Cardiac muscle cell (in vitro differentiated cells and primary cell): ENCODE measurements around the gene MNX1. TPM values are rescaled to one million over a fixed set of nuclear protein-coding genes. Genes with fewer than 3 reads are reported as not detected.

Experiments used
- DNase-seq, 2 donors: peaks; one replicate each; pipeline versions ENCODE4 v3.0.0 to v3.0.0-alpha.2; 2010 to 2017; ENCODE audit warnings: low read depth in 1 of 2, low spot score in 1 of 2
- H3K27ac ChIP-seq: fragments of 200-600 bp; sonication (generic); 2 replicates; pipeline ENCODE4 v1.5.1; 2016
- H3K27me3 ChIP-seq: fragments of 200-600 bp; sonication (generic); 2 replicates; pipeline ENCODE4 v1.6.0; 2016; ENCODE audit warnings: control low read depth
- H3K36me3 ChIP-seq: fragments of 200-600 bp; sonication (generic); 2 replicates; pipeline ENCODE4 v1.5.1; 2016; ENCODE audit warnings: control low read depth
- H3K4me1 ChIP-seq: fragments of 200-600 bp; sonication (generic); 2 replicates; pipeline ENCODE4 v1.8.1; 2017; ENCODE audit warnings: low read depth, mild to moderate bottlenecking, mixed run types
- H3K4me3 ChIP-seq: fragments of 200-600 bp; sonication (generic); 2 replicates; pipeline ENCODE4 v1.5.1; 2016; ENCODE audit warnings: mild to moderate bottlenecking
- H3K9me3 ChIP-seq: fragments of 200-600 bp; sonication (generic); 2 replicates; pipeline ENCODE4 v1.5.1; 2017; ENCODE audit warnings: low read depth, mild to moderate bottlenecking, control low read depth
- CTCF ChIP-seq: IDR thresholded peaks from 2 replicates; pipeline ENCODE4 v1.5.1; 2012; ENCODE audit warnings: low read depth, mild to moderate bottlenecking, low read length
- polyA plus RNA-seq: library from polyadenylated mRNA; unstranded; fragments of >200 nt; fragmentation: Nextera tagmentation; extraction: Ambion mirVana; gene quantifications from 2 replicates; pipeline ENCODE4 v1.2.1, GENCODE V29; 2016
- total RNA-seq: library from RNA; depleted of rRNA; stranded (reverse); fragments of >200 nt; gene quantifications from 2 replicates; pipeline ENCODE4 v1.2.3, GENCODE V29; 2016

The MNX1 gene
- total and polyA plus RNA-seq, 2 experiments from 2014 or later = 0.35 to 0.77 TPM

DNA sequence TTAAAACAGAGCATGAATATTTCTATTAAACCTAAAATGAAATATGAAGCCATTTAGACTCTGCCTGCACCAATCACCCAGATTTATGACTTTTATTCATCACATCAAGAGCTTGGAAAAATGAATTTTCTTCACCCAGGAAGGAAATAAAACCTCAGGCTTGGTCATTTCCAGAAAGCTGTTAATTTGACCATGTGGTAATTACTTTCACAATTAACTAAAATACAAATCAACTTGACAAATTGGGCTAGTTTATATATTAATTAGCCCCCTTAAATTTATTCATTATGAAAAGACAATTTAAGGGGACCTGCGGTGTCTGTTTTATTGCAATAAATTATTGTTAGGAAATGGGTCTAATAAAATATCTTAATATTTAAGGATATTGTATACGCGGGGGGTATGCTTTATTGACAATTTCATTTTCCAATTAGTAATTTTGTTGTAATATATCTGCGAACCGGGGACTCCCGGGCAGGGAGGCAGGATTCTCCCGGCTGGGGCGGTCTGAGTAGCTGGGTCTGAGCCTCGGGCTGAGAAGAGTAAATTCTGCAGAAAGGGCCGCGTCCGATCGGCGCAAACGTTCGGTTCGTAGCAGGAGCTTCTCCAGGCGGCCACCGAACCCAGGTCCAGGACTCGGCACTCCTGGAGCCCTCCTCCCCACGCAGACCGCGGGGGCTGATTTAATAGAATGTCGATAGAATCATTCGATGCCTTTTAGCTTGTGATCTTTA is 9.4 kb upstream of the MNX1 start:
- Histone ChIP-seq H3K36me3 (no peaks in the 10 kb centered on the region), H3K27me3 (peaks cover 100% of the 10 kb centered on the region), H3K4me1 (no peaks in the 10 kb centered on the region), H3K4me3 (no peak overlapping the region), H3K27ac (no peak overlapping the region), H3K9me3 (no peaks in the 10 kb centered on the region)
- no peak for DNase-seq
- TF ChIP-seq CTCF = no peak

DNA sequence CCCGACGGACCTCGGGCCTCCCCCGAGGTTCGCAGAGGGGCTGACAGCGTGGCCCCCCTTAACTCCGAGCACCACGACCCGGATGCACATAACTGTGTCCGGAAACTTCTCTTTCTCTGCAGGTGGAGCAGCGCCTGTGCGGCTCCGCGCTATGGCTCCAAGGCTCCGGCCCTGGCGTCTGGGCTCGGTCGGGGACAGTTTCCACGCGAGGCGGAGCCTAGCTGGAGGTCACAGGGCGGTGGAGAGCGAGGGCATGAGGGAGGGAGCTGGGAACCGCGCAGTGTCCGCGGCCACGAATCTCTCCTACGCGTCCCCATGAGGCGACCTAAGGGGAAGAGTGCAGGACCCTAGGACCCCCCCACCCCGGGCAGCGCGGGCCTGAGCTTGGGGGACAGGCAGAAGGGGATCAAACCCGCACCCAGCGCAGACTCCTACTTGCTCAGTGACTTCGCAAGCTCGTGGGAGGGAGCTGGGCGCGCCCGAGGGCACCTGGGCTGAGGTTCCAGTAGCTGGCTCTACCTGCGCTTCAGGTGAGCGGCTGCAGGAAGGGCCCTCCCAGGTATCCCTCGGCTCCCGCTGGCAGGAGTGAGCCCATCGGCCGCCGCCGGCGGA is 8.6 kb upstream of the MNX1 start:
- H3K4me3 ChIP-seq = no peak overlapping the region
- H3K27ac ChIP-seq = no peak overlapping the region
- no peaks in the 10 kb centered on the region for H3K4me1 ChIP-seq
- TF ChIP-seq CTCF = no peak
- H3K9me3 ChIP-seq = no peaks in the 10 kb centered on the region
- peaks cover 100% of the 10 kb centered on the region for H3K27me3 ChIP-seq
- H3K36me3 ChIP-seq = no peaks in the 10 kb centered on the region
- DNase-seq = no peak

GRCh38 chr7:157018328-157018996 is 8.0 kb upstream of the MNX1 start:
- H3K27ac ChIP-seq = no peak overlapping the region
- H3K36me3 ChIP-seq = no peaks in the 10 kb centered on the region
- H3K4me1 ChIP-seq = no peaks in the 10 kb centered on the region
- no peaks in the 10 kb centered on the region for H3K9me3 ChIP-seq
- no peak for DNase-seq
- peaks cover 100% of the 10 kb centered on the region for H3K27me3 ChIP-seq
- no peak for TF ChIP-seq CTCF
- H3K4me3 ChIP-seq = no peak overlapping the region

- H3K4me3 ChIP-seq = no peak overlapping the region
- H3K27me3 ChIP-seq = peaks cover 100% of the 10 kb centered on the region
- no peaks in the 10 kb centered on the region for H3K36me3 ChIP-seq
- TF ChIP-seq CTCF = no peak
- no peaks in the 10 kb centered on the region for H3K4me1 ChIP-seq
- H3K9me3 ChIP-seq = no peaks in the 10 kb centered on the region
- DNase-seq = no peak
- H3K27ac ChIP-seq = no peak overlapping the region
Measured at GRCh38 chr7:157017603-157018327, 7.3 kb upstream of the MNX1 start.

GRCh38 chr7:157017149-157017548 is 6.7 kb upstream of the MNX1 start:
- Histone ChIP-seq H3K4me3 (no peak overlapping the region), H3K4me1 (no peaks in the 10 kb centered on the region), H3K9me3 (no peaks in the 10 kb centered on the region), H3K27ac (no peak overlapping the region), H3K36me3 (no peaks in the 10 kb centered on the region), H3K27me3 (peaks cover 100% of the 10 kb centered on the region)
- TF ChIP-seq CTCF = no peak
- no peak for DNase-seq
